Neural progenitor cell (in vitro differentiated cells): Measurements from ENCODE around the gene PARP8.

Source experiments
- CTCF ChIP-seq: fragments of 200-600 bp; sonication (generic); IDR thresholded peaks from 2 replicates; pipeline ENCODE4 v1.5.1; 2017; ENCODE audit warnings: antibody characterized with exemption, mild to moderate bottlenecking
- EZH2phosphoT487 ChIP-seq: fragments of 200-600 bp; sonication (generic); IDR thresholded peaks from 2 replicates; pipeline ENCODE4 v1.6.1; 2017; ENCODE audit warnings: antibody characterized with exemption

- TF ChIP-seq CTCF (no peak), EZH2phosphoT487 (no peak)
These were observed 48.6 kb downstream of the PARP8 start for GRCh38 chr5:50715001-50715400.
